Large intestine (tissue), 12 donors: ENCODE data around the gene OLIG1. TPM values are rescaled to one million over a fixed set of nuclear protein-coding genes. Genes with fewer than 3 reads are reported as not detected.

Experiments used
- DNase-seq, 2 donors: peaks; one replicate each; pipeline versions ENCODE4 v3.0.0 to v3.0.0-alpha.2; 2013
- H3K27ac ChIP-seq: one replicate; pipeline ENCODE4 v1.5.1; 2013; ENCODE audit warnings: low read length
- H3K27me3 ChIP-seq: 2 replicates; pipeline ENCODE4 v1.6.1; 2013; ENCODE audit warnings: low read length; ENCODE audit not compliant: control insufficient read depth, insufficient read depth
- H3K36me3 ChIP-seq: 2 replicates; pipeline ENCODE4 v1.6.1; 2013; ENCODE audit warnings: low read length; ENCODE audit not compliant: control insufficient read depth, insufficient read depth
- H3K4me1 ChIP-seq: one replicate; pipeline ENCODE4 v1.6.1; 2013; ENCODE audit warnings: low read length; ENCODE audit not compliant: control insufficient read depth, insufficient read depth
- H3K4me3 ChIP-seq: one replicate; pipeline ENCODE4 v1.5.1; 2013; ENCODE audit warnings: low read length
- H3K9me3 ChIP-seq: one replicate; pipeline ENCODE4 v1.6.1; 2013; ENCODE audit warnings: mild to moderate bottlenecking, low read depth, low read length, moderate library complexity; ENCODE audit not compliant: control insufficient read depth
- WGBS: methylation state at CpG from one replicate; pipeline ENCODE4 v1.1.5; 2013; ENCODE audit warnings: low lambda C conversion rate; ENCODE audit not compliant: insufficient coverage; 5-methylcytosine and 5-hydroxymethylcytosine counted together
- long read RNA-seq, 11 donors: transcript quantifications; one replicate each; lab custom pipeline, GENCODE V29; 2026
- polyA plus RNA-seq: library from polyadenylated mRNA; unstranded; fragments of 120-200 nt; gene quantifications from one replicate; pipeline ENCODE4 v1.2.1, GENCODE V29; 2013

Gene OLIG1, protein sequence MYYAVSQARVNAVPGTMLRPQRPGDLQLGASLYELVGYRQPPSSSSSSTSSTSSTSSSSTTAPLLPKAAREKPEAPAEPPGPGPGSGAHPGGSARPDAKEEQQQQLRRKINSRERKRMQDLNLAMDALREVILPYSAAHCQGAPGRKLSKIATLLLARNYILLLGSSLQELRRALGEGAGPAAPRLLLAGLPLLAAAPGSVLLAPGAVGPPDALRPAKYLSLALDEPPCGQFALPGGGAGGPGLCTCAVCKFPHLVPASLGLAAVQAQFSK
- 0.01 TPM for polyA plus RNA-seq
- long read RNA-seq, donor 1: 0 reads
- long read RNA-seq, donor 2: 0 reads
- long read RNA-seq, donor 3: 0 reads
- long read RNA-seq, donor 4: 0 reads
- long read RNA-seq, donor 5: 0 reads
- long read RNA-seq, donor 6: 0 reads
- long read RNA-seq, donor 7: 0 reads
- long read RNA-seq, donor 8: 0 reads
- long read RNA-seq, donor 9: 0 reads
- long read RNA-seq, donor 10: 0 reads
- long read RNA-seq, donor 11: 0 reads

DNA sequence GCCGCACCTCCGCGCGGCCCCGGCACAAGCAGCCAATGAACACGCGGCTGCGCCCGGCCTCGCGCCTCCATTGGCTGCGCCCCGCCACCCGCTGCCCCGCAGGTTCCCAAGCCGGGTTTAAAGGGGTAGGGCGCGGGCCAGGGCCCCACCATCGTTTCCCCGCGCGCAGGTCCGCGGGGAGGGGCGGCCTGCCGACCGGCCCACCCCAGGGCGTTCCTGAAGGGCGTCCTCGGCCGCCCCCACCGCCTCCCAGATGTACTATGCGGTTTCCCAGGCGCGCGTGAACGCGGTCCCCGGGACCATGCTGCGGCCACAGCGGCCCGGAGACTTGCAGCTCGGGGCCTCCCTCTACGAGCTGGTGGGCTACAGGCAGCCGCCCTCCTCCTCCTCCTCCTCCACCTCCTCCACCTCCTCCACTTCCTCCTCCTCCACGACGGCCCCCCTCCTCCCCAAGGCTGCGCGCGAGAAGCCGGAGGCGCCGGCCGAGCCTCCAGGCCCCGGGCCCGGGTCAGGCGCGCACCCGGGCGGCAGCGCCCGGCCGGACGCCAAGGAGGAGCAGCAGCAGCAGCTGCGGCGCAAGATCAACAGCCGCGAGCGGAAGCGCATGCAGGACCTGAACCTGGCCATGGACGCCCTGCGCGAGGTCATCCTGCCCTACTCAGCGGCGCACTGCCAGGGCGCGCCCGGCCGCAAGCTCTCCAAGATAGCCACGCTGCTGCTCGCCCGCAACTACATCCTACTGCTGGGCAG, at the start of gene OLIG1:
TSS of gene OLIG1 (plus strand) at position 148 of the 750 bp plus-strand sequence. CDS start at position 254, 106 bp downstream.
- Histone ChIP-seq H3K27ac (no peak within 1 kb of the TSS), H3K4me1 (peaks cover 5% of the 10 kb centered on the region), H3K4me3 (no peak within 1 kb of the TSS), H3K9me3 (no peaks in the 10 kb centered on the region), H3K27me3 (peaks cover 96% of the 10 kb centered on the region), H3K36me3 (no peaks in the 10 kb centered on the region)
- DNase-seq: peak in 1 of 2 donors; percentile 37
- WGBS: no CpG with 5 or more reads among the region's 82 CpGs

DNA sequence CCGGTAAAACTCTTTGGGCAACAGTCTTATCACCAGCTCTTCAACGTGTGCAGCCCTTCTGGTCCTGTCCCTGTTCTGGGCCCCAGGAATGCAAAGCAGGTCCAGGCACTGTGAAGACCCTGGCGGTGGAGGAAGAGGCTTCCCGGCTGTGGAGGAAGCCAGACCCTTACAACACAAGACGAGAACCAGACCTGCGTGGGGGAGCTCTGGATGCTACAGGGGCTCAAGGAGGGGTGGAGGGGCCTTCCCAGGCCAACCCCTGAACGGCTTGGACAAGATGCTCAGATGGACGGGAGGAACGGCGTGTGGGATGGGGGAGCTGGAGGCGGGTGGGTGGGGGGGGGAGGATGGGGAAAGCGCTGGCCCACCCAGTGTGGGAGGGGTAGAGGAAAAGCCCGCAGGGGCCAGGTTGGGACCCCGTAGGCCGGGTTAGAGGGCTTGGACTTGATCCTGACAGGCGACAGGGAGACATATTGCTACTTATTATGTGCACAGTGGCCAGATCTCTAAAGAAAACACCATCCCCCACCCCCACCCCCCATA, 49.3 kb upstream of the OLIG1 start:
- Histone ChIP-seq H3K27me3 (peaks cover 97% of the 10 kb centered on the region), H3K4me3 (no peak overlapping the region), H3K9me3 (peaks cover 15% of the 10 kb centered on the region), H3K36me3 (no peaks in the 10 kb centered on the region), H3K27ac (no peak overlapping the region), H3K4me1 (no peaks in the 10 kb centered on the region)
- no peak for DNase-seq
- WGBS: no CpG with 5 or more reads among the region's 16 CpGs

DNA sequence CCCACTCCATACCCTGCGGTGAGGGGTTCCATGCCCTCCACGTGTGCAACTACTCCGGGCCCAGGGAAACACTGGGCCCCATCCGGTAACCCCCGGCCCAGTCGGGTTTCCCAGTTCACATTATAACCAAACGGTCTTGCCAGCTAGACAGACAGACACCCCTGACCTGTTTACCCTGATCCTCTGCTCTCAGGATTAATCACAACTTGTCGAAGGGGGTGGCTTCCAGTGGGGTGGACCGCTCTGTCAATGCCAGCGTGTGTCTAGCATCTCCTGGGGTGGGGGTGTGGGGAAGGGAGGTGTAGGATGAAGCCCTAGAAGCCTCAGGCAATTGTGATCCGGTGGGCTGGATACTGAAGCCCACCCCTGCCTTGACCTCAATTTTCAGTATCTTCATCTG, 48.8 kb upstream of the OLIG1 start:
- WGBS: no CpG with 5 or more reads among the region's 11 CpGs
- Histone ChIP-seq H3K4me1 (no peaks in the 10 kb centered on the region), H3K27me3 (peaks cover 97% of the 10 kb centered on the region), H3K36me3 (no peaks in the 10 kb centered on the region), H3K4me3 (no peak overlapping the region), H3K27ac (no peak overlapping the region), H3K9me3 (peaks cover 15% of the 10 kb centered on the region)
- no peak for DNase-seq

DNA sequence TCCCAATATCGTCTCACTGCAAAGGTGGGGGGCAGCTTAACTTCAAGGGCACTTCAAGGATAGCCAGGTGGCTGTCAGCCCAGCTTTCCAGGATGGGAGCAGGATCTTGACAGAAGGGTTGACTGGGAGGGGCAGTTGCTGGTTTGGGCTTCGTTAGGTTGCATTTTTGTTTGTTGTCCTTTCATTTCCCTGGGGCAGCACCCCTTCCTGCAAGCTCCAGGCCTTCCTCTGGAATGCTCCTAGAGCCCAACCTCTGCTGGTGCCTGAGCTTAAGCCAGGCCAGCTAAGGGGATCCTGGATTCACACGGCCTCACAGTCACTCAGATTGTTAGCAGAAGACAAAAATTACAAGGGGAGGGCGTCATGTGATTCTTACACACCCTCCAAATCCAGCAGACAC, 48.3 kb upstream of the OLIG1 start:
- Histone ChIP-seq H3K9me3 (peaks cover 18% of the 10 kb centered on the region), H3K4me1 (no peaks in the 10 kb centered on the region), H3K36me3 (no peaks in the 10 kb centered on the region), H3K4me3 (no peak overlapping the region), H3K27me3 (peaks cover 98% of the 10 kb centered on the region), H3K27ac (no peak overlapping the region)
- no peak for DNase-seq
- WGBS: no CpG with 5 or more reads among the region's 4 CpGs

DNA sequence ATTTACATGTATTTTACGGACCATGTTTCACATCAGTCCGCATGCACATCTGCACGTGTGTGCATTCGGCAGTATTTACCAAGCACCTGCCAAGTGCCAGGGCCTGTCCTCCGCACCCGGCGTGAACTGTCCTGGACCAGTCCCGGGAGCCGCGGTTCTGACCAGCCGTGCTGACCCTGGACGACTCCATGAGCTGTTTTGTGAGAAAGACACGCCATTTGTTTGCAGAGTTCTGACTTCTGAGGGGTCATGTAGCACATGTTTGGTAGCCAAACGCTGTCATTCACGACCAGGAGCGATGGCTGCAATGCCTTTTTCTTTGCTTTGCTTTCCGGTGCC, 47.5 kb upstream of the OLIG1 start:
- H3K27ac ChIP-seq: no peak overlapping the region
- DNase-seq: no peak
- H3K36me3 ChIP-seq: no peaks in the 10 kb centered on the region
- no peaks in the 10 kb centered on the region for H3K4me1 ChIP-seq
- peaks cover 22% of the 10 kb centered on the region for H3K9me3 ChIP-seq
- no peak overlapping the region for H3K4me3 ChIP-seq
- WGBS: no CpG with 5 or more reads among the region's 17 CpGs
- H3K27me3 ChIP-seq: peaks cover 97% of the 10 kb centered on the region

DNA sequence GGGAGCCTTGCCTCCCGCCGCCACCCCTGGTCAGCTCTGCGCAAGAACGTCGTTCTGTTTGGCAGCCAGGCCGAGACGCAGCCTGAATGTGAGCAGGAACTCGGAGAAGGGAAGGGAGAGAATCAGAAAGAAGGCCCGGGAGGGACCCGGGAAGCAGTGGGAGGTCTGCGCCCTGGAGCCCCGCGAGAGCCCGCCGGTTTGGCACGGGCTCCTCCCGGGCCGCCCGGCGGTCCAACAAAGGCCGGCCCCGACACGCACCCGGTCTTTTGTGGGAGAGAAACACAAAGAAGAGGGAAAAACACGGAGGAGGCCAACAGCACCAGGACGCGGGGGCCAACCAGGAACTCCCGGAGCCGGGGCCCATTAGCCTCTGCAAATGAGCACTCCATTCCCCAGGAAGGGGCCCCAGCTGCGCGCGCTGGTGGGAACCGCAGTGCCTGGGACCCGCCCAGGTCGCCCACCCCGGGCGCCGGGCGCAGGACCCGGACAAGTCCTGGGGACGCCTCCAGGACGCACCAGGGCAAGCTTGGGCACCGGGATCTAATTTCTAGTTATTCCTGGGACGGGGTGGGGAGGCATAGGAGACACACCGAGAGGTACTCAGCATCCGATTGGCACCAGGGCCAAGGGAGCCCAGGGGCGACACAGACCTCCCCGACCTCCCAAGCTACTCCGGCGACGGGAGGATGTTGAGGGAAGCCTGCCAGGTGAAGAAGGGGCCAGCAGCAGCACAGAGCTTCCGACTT, 46.9 kb upstream of the OLIG1 start:
- WGBS: no CpG with 5 or more reads among the region's 52 CpGs
- H3K4me1 ChIP-seq: no peaks in the 10 kb centered on the region

DNA sequence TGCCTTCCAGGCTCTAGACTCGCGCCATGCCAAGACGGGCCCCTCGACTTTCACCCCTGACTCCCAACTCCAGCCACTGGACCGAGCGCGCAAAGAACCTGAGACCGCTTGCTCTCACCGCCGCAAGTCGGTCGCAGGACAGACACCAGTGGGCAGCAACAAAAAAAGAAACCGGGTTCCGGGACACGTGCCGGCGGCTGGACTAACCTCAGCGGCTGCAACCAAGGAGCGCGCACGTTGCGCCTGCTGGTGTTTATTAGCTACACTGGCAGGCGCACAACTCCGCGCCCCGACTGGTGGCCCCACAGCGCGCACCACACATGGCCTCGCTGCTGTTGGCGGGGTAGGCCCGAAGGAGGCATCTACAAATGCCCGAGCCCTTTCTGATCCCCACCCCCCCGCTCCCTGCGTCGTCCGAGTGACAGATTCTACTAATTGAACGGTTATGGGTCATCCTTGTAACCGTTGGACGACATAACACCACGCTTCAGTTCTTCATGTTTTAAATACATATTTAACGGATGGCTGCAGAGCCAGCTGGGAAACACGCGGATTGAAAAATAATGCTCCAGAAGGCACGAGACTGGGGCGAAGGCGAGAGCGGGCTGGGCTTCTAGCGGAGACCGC, 46.3 kb upstream of the OLIG1 start:
- Histone ChIP-seq H3K4me3 (no peak overlapping the region), H3K27ac (no peak overlapping the region), H3K27me3 (peaks cover 96% of the 10 kb centered on the region), H3K9me3 (peaks cover 22% of the 10 kb centered on the region), H3K36me3 (no peaks in the 10 kb centered on the region), H3K4me1 (no peaks in the 10 kb centered on the region)
- DNase-seq: no peak
- WGBS: 3% methylated on average over 7 of the region's 49 CpGs

More for the DNA sequence above, 46.9 kb upstream of the OLIG1 start:
- Histone ChIP-seq H3K4me3 (no peak overlapping the region), H3K27ac (no peak overlapping the region), H3K9me3 (peaks cover 22% of the 10 kb centered on the region), H3K36me3 (no peaks in the 10 kb centered on the region), H3K27me3 (peaks cover 96% of the 10 kb centered on the region)
- DNase-seq: no peak

DNA sequence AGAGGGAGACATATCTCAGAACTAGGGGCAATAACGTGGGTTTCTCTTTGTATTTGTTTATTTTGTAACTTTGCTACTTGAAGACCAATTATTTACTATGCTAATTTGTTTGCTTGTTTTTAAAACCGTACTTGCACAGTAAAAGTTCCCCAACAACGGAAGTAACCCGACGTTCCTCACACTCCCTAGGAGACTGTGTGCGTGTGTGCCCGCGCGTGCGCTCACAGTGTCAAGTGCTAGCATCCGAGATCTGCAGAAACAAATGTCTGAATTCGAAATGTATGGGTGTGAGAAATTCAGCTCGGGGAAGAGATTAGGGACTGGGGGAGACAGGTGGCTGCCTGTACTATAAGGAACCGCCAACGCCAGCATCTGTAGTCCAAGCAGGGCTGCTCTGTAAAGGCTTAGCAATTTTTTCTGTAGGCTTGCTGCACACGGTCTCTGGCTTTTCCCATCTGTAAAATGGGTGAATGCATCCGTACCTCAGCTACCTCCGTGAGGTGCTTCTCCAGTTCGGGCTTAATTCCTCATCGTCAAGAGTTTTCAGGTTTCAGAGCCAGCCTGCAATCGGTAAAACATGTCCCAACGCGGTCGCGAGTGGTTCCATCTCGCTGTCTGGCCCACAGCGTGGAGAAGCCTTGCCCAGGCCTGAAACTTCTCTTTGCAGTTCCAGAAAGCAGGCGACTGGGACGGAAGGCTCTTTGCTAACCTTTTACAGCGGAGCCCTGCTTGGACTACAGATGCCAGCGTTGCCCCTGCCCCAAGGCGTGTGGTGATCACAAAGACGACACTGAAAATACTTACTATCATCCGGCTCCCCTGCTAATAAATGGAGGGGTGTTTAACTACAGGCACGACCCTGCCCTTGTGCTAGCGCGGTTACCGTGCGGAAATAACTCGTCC, 45.5 kb upstream of the OLIG1 start:
- H3K27ac ChIP-seq: no peak overlapping the region
- H3K9me3 ChIP-seq: peaks cover 22% of the 10 kb centered on the region
- DNase-seq: no peak
- H3K4me1 ChIP-seq: no peaks in the 10 kb centered on the region
- peaks cover 96% of the 10 kb centered on the region for H3K27me3 ChIP-seq
- WGBS: 5% methylated on average over 4 of the region's 40 CpGs
- no peaks in the 10 kb centered on the region for H3K36me3 ChIP-seq
- no peak overlapping the region for H3K4me3 ChIP-seq

DNA sequence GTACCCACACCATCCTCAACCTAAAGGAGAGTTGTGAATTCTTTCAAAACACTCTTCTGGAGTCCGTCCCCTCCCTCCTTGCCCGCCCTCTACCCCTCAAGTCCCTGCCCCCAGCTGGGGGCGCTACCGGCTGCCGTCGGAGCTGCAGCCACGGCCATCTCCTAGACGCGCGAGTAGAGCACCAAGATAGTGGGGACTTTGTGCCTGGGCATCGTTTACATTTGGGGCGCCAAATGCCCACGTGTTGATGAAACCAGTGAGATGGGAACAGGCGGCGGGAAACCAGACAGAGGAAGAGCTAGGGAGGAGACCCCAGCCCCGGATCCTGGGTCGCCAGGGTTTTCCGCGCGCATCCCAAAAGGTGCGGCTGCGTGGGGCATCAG, 44.8 kb upstream of the OLIG1 start:
- no CpG with 5 or more reads among the region's 22 CpGs for WGBS
- H3K9me3 ChIP-seq: peaks cover 22% of the 10 kb centered on the region
- no peak for DNase-seq
- H3K4me1 ChIP-seq: no peaks in the 10 kb centered on the region
- H3K4me3 ChIP-seq: no peak overlapping the region
- H3K36me3 ChIP-seq: no peaks in the 10 kb centered on the region
- peaks cover 96% of the 10 kb centered on the region for H3K27me3 ChIP-seq
- H3K27ac ChIP-seq: no peak overlapping the region
